PFSK-1 (cell line): ENCODE results near the gene PAK1.

Experiments
- FOXP2 ChIP-seq: optimal IDR thresholded peaks from 2 replicates; pipeline ENCODE3; 2011; ENCODE audit warnings: borderline replicate concordance, control low read depth, inconsistent platforms; ENCODE audit not compliant: insufficient read depth; ENCODE audit errors: extremely low read length, extremely low read depth
- POLR2AphosphoS5 ChIP-seq: IDR thresholded peaks from 2 replicates; pipeline ENCODE4 v1.6.1; 2012; ENCODE audit warnings: low read depth, mild to moderate bottlenecking, control low read depth, low read length, moderate library complexity
- SIN3A ChIP-seq: IDR thresholded peaks from 2 replicates; pipeline ENCODE4 v1.6.1; 2012; ENCODE audit warnings: mild to moderate bottlenecking, low read length, moderate library complexity, borderline replicate concordance; ENCODE audit not compliant: insufficient read depth
- TAF1 ChIP-seq: IDR thresholded peaks from 2 replicates; pipeline ENCODE4 v1.6.1; 2012; ENCODE audit warnings: low read length, control low read depth, borderline replicate concordance; ENCODE audit not compliant: insufficient read depth
- TF ChIP-seq, protein P1 (sequence below), 2 experiments: IDR thresholded peaks; 2 replicates each; pipeline versions ENCODE4 v1.6.1 to v1.8.0; 2011 to 2012; ENCODE audit warnings: low read depth in 2 of 2, low read length in 2 of 2, control low read depth in 1 of 2, inconsistent platforms in 1 of 2, mild to moderate bottlenecking in 1 of 2, moderate library complexity in 1 of 2; ENCODE audit not compliant: insufficient read depth in 1 of 2

PAK1 gene

DNA sequence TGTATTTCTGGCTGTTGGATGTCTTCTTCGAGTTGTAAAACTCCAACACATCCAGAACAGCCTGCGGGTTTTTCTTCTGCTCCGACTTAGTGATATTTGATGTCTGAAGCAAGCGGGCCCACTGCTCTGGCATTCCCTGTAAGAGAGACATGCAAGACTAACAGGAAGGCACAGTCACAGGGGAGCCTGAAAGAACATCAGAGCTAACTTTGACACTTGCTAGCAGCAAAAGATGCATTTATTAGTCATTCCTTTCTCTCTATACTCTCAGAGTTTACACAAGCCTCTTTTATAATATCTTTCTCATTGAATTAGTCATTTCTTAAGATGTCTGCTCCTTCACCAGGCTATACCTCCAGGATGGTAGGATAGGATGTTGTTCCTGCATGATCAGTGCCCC, 94.6 kb downstream of the PAK1 start:
- TF ChIP-seq SIN3A, result no peak
- TF ChIP-seq, protein P1, sequence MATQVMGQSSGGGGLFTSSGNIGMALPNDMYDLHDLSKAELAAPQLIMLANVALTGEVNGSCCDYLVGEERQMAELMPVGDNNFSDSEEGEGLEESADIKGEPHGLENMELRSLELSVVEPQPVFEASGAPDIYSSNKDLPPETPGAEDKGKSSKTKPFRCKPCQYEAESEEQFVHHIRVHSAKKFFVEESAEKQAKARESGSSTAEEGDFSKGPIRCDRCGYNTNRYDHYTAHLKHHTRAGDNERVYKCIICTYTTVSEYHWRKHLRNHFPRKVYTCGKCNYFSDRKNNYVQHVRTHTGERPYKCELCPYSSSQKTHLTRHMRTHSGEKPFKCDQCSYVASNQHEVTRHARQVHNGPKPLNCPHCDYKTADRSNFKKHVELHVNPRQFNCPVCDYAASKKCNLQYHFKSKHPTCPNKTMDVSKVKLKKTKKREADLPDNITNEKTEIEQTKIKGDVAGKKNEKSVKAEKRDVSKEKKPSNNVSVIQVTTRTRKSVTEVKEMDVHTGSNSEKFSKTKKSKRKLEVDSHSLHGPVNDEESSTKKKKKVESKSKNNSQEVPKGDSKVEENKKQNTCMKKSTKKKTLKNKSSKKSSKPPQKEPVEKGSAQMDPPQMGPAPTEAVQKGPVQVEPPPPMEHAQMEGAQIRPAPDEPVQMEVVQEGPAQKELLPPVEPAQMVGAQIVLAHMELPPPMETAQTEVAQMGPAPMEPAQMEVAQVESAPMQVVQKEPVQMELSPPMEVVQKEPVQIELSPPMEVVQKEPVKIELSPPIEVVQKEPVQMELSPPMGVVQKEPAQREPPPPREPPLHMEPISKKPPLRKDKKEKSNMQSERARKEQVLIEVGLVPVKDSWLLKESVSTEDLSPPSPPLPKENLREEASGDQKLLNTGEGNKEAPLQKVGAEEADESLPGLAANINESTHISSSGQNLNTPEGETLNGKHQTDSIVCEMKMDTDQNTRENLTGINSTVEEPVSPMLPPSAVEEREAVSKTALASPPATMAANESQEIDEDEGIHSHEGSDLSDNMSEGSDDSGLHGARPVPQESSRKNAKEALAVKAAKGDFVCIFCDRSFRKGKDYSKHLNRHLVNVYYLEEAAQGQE (IDR thresholded peaks at IDR 0.05; ENCODE audit: insufficient read depth in 1 of 2, low read depth in 2 of 2, low read length in 2 of 2), result no peak
- TF ChIP-seq TAF1, result no peak
- TF ChIP-seq POLR2AphosphoS5, result no peak
- no peak for TF ChIP-seq FOXP2

DNA sequence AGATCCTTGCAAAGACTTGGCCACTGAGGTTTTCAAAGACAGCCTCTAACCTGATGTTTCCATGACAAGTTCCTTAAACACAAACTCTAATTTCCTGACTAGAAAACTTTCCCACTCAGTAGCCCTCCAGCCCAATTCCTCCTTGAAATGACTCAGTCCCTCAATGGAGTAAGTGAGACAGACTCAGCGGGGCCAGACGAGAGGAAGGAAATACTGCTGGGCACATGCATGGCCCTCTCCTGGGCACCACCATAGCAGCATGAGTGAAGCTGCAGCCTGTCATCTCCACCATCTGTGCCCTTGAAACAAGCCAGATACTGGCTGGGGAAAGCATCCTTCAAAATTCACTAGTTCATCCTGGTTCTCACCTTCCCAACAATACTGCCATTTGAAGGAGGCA, 96.2 kb downstream of the PAK1 start:
- TF ChIP-seq FOXP2, result no peak
- no peak for TF ChIP-seq SIN3A
- TF ChIP-seq, protein P1 (IDR thresholded peaks at IDR 0.05; ENCODE audit: insufficient read depth in 1 of 2, low read depth in 2 of 2, low read length in 2 of 2), result no peak
- no peak for TF ChIP-seq POLR2AphosphoS5
- no peak for TF ChIP-seq TAF1

DNA sequence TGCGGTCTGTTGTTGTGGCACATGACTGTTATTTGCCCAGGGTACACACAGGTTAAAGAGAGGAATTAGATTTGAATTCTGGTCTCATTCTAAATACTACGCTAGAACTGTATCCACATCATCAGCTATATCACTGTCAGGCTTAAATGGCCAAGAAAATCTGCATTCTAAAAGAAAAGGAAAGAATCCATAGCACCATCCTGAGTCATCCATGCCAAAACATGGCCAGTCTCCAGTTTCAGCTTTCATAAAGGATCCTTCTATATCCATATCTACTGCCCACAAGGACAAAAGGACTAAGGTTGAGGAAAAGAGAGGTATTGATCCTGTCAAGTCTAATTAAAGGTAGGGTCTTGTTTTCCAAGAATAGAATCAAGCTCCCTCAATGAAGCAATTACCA, 98.8 kb downstream of the PAK1 start:
- TF ChIP-seq, protein P1 (IDR thresholded peaks at IDR 0.05; ENCODE audit: insufficient read depth in 1 of 2, low read depth in 2 of 2, low read length in 2 of 2), result no peak
- TF ChIP-seq TAF1, result no peak
- TF ChIP-seq POLR2AphosphoS5, result no peak
- TF ChIP-seq SIN3A, result no peak
- no peak for TF ChIP-seq FOXP2

DNA sequence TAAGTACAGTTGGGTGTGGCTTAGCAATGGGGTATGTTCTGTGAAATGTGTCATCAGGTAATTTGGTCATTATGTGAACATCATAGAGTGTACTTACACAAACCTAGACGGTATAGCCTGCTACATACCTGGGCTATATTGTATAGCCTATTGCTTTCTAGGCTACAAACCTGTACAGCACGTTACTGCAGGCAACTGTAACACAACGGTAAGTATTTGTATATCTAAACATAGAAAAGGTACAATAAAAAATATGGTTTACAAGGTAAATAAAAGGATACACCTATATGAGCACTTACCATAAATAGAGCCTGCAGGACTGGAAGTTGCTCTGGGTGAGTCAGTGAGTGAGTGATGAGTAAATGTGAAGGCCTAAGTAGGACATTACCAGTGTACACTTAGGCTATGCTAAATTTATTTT, 99.3 kb downstream of the PAK1 start:
- TF ChIP-seq, protein P1 (IDR thresholded peaks at IDR 0.05; ENCODE audit: insufficient read depth in 1 of 2, low read depth in 2 of 2, low read length in 2 of 2), result no peak
- TF ChIP-seq POLR2AphosphoS5 (no peak), TAF1 (no peak), FOXP2 (no peak), SIN3A (no peak)

DNA sequence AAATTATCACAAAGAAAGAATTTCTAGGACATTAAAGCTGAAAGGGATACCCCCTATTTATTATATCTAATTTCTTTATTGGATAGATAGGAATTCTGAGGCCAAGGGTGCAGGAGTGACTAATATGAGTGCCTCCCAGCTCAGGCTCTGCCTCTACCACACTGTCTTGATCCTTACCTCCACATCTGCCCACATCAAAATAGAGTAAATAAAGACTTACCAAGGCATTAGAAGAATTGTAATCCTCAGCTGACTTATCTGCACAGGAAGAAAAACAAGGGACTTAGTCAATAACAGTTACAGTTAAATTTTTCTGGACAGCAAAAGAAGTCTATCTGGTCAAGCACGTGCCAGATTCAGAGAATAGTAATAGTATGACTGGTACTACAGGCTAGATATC, 99.8 kb downstream of the PAK1 start:
- no peak for TF ChIP-seq FOXP2
- no peak for TF ChIP-seq POLR2AphosphoS5
- TF ChIP-seq SIN3A, result no peak
- TF ChIP-seq, protein P1 (IDR thresholded peaks at IDR 0.05; ENCODE audit: insufficient read depth in 1 of 2, low read depth in 2 of 2, low read length in 2 of 2), result no peak
- TF ChIP-seq TAF1, result no peak
